ENCODE data around the gene IFT22. TPM values are rescaled to one million over a fixed set of nuclear protein-coding genes. Genes with fewer than 3 reads are reported as not detected.
"Not testable (repeated sequence)": the region's sequence is repeated elsewhere in the genome, so short reads cannot be mapped to it uniquely, and the experiment has no call there.

IFT22 gene
- total RNA-seq, 1 donor from 2014 or later: 30.1 TPM

GRCh38 chr7:101299511-101300464 is 21.8 kb downstream of the IFT22 start:
- H3K4me1 Mint-ChIP-seq: no peaks in the 10 kb centered on the region
- Histone ChIP-seq H3K79me2 (ENCODE audit: low read depth) (no peaks in the 10 kb centered on the region), H2AFZ (replicated peaks) (peak overlapping the region; percentile 98), H3K9ac (no peak overlapping the region), H3K27ac (no peak overlapping the region), H3F3A (ENCODE audit: low read depth) (peaks cover 18% of the 10 kb centered on the region), H3K4me1 (no peaks in the 10 kb centered on the region), H3K36me3 (no peaks in the 10 kb centered on the region), H4K20me1 (ENCODE audit: low read depth) (no peaks in the 10 kb centered on the region), H3K4me3 (peak overlapping the region; percentile 39), H3K27me3 (peaks cover 66% of the 10 kb centered on the region), H3K4me2 (peak overlapping the region; percentile 73), H3K9me3 (ENCODE audit: low read depth) (no peaks in the 10 kb centered on the region)
- H3K27ac Mint-ChIP-seq: no peak overlapping the region
- peak; percentile 57 for TF ChIP-seq EZH2 (IDR thresholded peaks at IDR 0.05)
- TF ChIP-seq EZH2phosphoT487 (IDR thresholded peaks at IDR 0.05): no peak
- TF ChIP-seq CTCF (IDR thresholded peaks at IDR 0.05): peak; percentile 12
- H3K9me3 Mint-ChIP-seq: peaks cover 35% of the 10 kb centered on the region
- H3K36me3 Mint-ChIP-seq: peaks cover 9% of the 10 kb centered on the region
- H3K27me3 Mint-ChIP-seq (ENCODE audit: insufficient read depth, low read depth): peaks cover 43% of the 10 kb centered on the region
- DNase-seq (ENCODE audit: low spot score): peak; percentile 62
- H3K4me3 Mint-ChIP-seq: no peak overlapping the region

- Histone ChIP-seq H3K36me3 (no peaks in the 10 kb centered on the region), H3K4me2 (no peak overlapping the region), H3K27ac (no peak overlapping the region), H3K27me3 (peaks cover 49% of the 10 kb centered on the region), H3F3A (ENCODE audit: low read depth) (peaks cover 17% of the 10 kb centered on the region), H3K4me1 (no peaks in the 10 kb centered on the region), H3K9me3 (ENCODE audit: low read depth) (no peaks in the 10 kb centered on the region), H3K9ac (no peak overlapping the region), H2AFZ (replicated peaks) (peak overlapping the region; percentile 64), H3K4me3 (no peak overlapping the region), H3K79me2 (ENCODE audit: low read depth) (no peaks in the 10 kb centered on the region), H4K20me1 (ENCODE audit: low read depth) (no peaks in the 10 kb centered on the region)
- DNase-seq (ENCODE audit: low spot score): no peak
- H3K27ac Mint-ChIP-seq: no peak overlapping the region
- no peak for TF ChIP-seq CTCF (IDR thresholded peaks at IDR 0.05)
- TF ChIP-seq EZH2phosphoT487 (IDR thresholded peaks at IDR 0.05): no peak
- no peak for TF ChIP-seq EZH2 (IDR thresholded peaks at IDR 0.05)
- no peaks in the 10 kb centered on the region for H3K36me3 Mint-ChIP-seq
- peaks cover 9% of the 10 kb centered on the region for H3K9me3 Mint-ChIP-seq
- no peak overlapping the region for H3K4me3 Mint-ChIP-seq
- H3K4me1 Mint-ChIP-seq: peaks cover 6% of the 10 kb centered on the region
- peaks cover 45% of the 10 kb centered on the region for H3K27me3 Mint-ChIP-seq (ENCODE audit: insufficient read depth, low read depth)
These were observed 26.8 kb downstream of the IFT22 start for GRCh38 chr7:101294832-101295121.

GRCh38 chr7:101294039-101294831 is 27.4 kb downstream of the IFT22 start:
- Histone ChIP-seq H3K27ac (no peak overlapping the region), H3K4me1 (no peaks in the 10 kb centered on the region), H3K79me2 (ENCODE audit: low read depth) (no peaks in the 10 kb centered on the region), H3K27me3 (peaks cover 44% of the 10 kb centered on the region), H3K9me3 (ENCODE audit: low read depth) (no peaks in the 10 kb centered on the region), H3F3A (ENCODE audit: low read depth) (peaks cover 17% of the 10 kb centered on the region), H3K36me3 (no peaks in the 10 kb centered on the region), H4K20me1 (ENCODE audit: low read depth) (no peaks in the 10 kb centered on the region), H3K4me3 (no peak overlapping the region), H2AFZ (replicated peaks) (peak overlapping the region; percentile 64), H3K9ac (no peak overlapping the region), H3K4me2 (no peak overlapping the region)
- no peak overlapping the region for H3K4me3 Mint-ChIP-seq
- no peaks in the 10 kb centered on the region for H3K36me3 Mint-ChIP-seq
- no peak overlapping the region for H3K27ac Mint-ChIP-seq
- TF ChIP-seq EZH2phosphoT487 (IDR thresholded peaks at IDR 0.05) (no peak), EZH2 (IDR thresholded peaks at IDR 0.05) (no peak), CTCF (IDR thresholded peaks at IDR 0.05) (no peak)
- H3K9me3 Mint-ChIP-seq: peaks cover 4% of the 10 kb centered on the region
- peaks cover 42% of the 10 kb centered on the region for H3K27me3 Mint-ChIP-seq (ENCODE audit: insufficient read depth, low read depth)
- H3K4me1 Mint-ChIP-seq: peaks cover 6% of the 10 kb centered on the region
- no peak for DNase-seq (ENCODE audit: low spot score)

- not testable (repeated sequence) for H3K9me3 ChIP-seq (ENCODE audit: low read depth); H3K4me2 ChIP-seq; H3K4me3 Mint-ChIP-seq; H3K27ac Mint-ChIP-seq; H3K36me3 ChIP-seq; H4K20me1 ChIP-seq (ENCODE audit: low read depth); H3K4me1 ChIP-seq; DNase-seq (ENCODE audit: low spot score); H3K27ac ChIP-seq; H3K36me3 Mint-ChIP-seq; H3K79me2 ChIP-seq (ENCODE audit: low read depth); H3K9ac ChIP-seq; H2AFZ ChIP-seq (replicated peaks); H3K4me3 ChIP-seq; H3K4me1 Mint-ChIP-seq; H3K9me3 Mint-ChIP-seq
- Histone ChIP-seq H3F3A (ENCODE audit: low read depth) (peaks cover 17% of the 10 kb centered on the region), H3K27me3 (peaks cover 35% of the 10 kb centered on the region)
- H3K27me3 Mint-ChIP-seq (ENCODE audit: insufficient read depth, low read depth): peaks cover 33% of the 10 kb centered on the region
These were observed 28.3 kb downstream of the IFT22 start for GRCh38 chr7:101293069-101294021.

- H3K4me2 ChIP-seq; H3K9me3 ChIP-seq (ENCODE audit: low read depth); H3K36me3 Mint-ChIP-seq; H4K20me1 ChIP-seq (ENCODE audit: low read depth); H3K9me3 Mint-ChIP-seq; H3K4me3 Mint-ChIP-seq; H3K9ac ChIP-seq; H3K27ac ChIP-seq; H3K4me1 ChIP-seq; H3K4me3 ChIP-seq; H2AFZ ChIP-seq (replicated peaks); DNase-seq (ENCODE audit: low spot score); H3K79me2 ChIP-seq (ENCODE audit: low read depth); H3K27ac Mint-ChIP-seq; H3K4me1 Mint-ChIP-seq; H3K36me3 ChIP-seq: not testable (repeated sequence)
- H3F3A ChIP-seq (ENCODE audit: low read depth): peaks cover 17% of the 10 kb centered on the region
- peaks cover 32% of the 10 kb centered on the region for H3K27me3 Mint-ChIP-seq (ENCODE audit: insufficient read depth, low read depth)
- peaks cover 31% of the 10 kb centered on the region for H3K27me3 ChIP-seq
These were observed 29.0 kb downstream of the IFT22 start for GRCh38 chr7:101292566-101292965.

All from neural progenitor cell (in vitro differentiated cells).